Left renal pelvis (tissue), 4 donors: ENCODE measurements around the gene PPP1R9B. TPM values are rescaled to one million over a fixed set of nuclear protein-coding genes. Genes with fewer than 3 reads are reported as not detected.

Source experiments
- DNase-seq, 4 donors: peaks; one replicate each; pipeline ENCODE4 v3.0.0-alpha.2; 2013; ENCODE audit warnings: low read depth in 4 of 4, low spot score in 3 of 4
- polyA plus RNA-seq, 4 donors: library from polyadenylated mRNA; unstranded; fragments of 120-200 nt; gene quantifications; one replicate each; pipeline ENCODE4 v1.2.1, GENCODE V29; 2013; ENCODE audit not compliant: insufficient read length in 4 of 4

PPP1R9B gene
- polyA plus RNA-seq, 4 donors: 40.5 to 54.9 (median 46.6) TPM

- no peak for DNase-seq
Observed at GRCh38 chr17:50129728-50130558, 20.5 kb downstream of the PPP1R9B start, which contains the start of gene SAMD14. SAMD14 (minus strand) TSS chr17:50130160; CDS start chr17:50124959, 5,201 bp downstream.

- DNase-seq: no peak
Observed at GRCh38 chr17:50129353-50129727, 21.1 kb downstream of the PPP1R9B start.

- no peak for DNase-seq
Observed at GRCh38 chr17:50128441-50129352, 21.8 kb downstream of the PPP1R9B start.

- DNase-seq: no peak
Observed at GRCh38 chr17:50127697-50128361, 22.6 kb downstream of the PPP1R9B start.

GRCh38 chr17:50125420-50125997 lies 25.0 kb downstream of the PPP1R9B start:
- no peak for DNase-seq

- no peak for DNase-seq
Observed at GRCh38 chr17:50123649-50124349, 26.7 kb downstream of the PPP1R9B start.

- DNase-seq: no peak
Observed at GRCh38 chr17:50122945-50123344, 27.5 kb downstream of the PPP1R9B start.

GRCh38 chr17:50120475-50121253 lies 29.8 kb downstream of the PPP1R9B start:
- no peak for DNase-seq

- no peak for DNase-seq
Observed at GRCh38 chr17:50118828-50119218, 31.7 kb downstream of the PPP1R9B start.

GRCh38 chr17:50118076-50118827 lies 32.2 kb downstream of the PPP1R9B start:
- DNase-seq: no peak

- no peak for DNase-seq
Observed at GRCh38 chr17:50117202-50118051, 33.0 kb downstream of the PPP1R9B start.

GRCh38 chr17:50115756-50116155 lies 34.7 kb downstream of the PPP1R9B start:
- DNase-seq: no peak

- DNase-seq: no peak
Observed at GRCh38 chr17:50114849-50115357, 35.6 kb downstream of the PPP1R9B start.

- DNase-seq: no peak
Observed at GRCh38 chr17:50114401-50114800, 36.1 kb downstream of the PPP1R9B start.

- DNase-seq: no peak
Observed at GRCh38 chr17:50113624-50114320, 36.7 kb downstream of the PPP1R9B start.

- no peak for DNase-seq
Observed at GRCh38 chr17:50112694-50113093, 37.8 kb downstream of the PPP1R9B start.
